Transverse colon (tissue), 4 donors: ENCODE measurements around the gene PCDHGB5.

Experiments
- EP300 ChIP-seq: sonication (generic); formaldehyde crosslinking; IDR thresholded peaks from one replicate; pipeline ENCODE4 v1.6.1; 2017; ENCODE audit warnings: antibody characterized with exemption, low read depth
- POLR2A ChIP-seq: fragments of 450-650 bp; IDR thresholded peaks from one replicate; pipeline ENCODE4 v1.6.1; 2016; ENCODE audit warnings: antibody characterized with exemption, mild to moderate bottlenecking, moderate library complexity
- POLR2AphosphoS5 ChIP-seq, 3 donors: sonication (generic); formaldehyde crosslinking; IDR thresholded peaks; one replicate each; pipeline ENCODE4 v1.6.1; 2016; ENCODE audit warnings: antibody characterized with exemption in 3 of 3
- TF ChIP-seq, protein P1 (sequence below), 5 experiments: fragments of 200-600 bp in 3 of 5; fragments of 450-650 bp in 2 of 5; sonication (generic) in 3 of 5; IDR thresholded peaks; 1 replicate in 2 of 5; 2 replicates in 3 of 5; pipeline ENCODE4 v1.5.1; 2016 to 2017; ENCODE audit warnings: antibody characterized with exemption in 5 of 5, inconsistent platforms in 3 of 5, mild to moderate bottlenecking in 2 of 5, moderate library complexity in 1 of 5

DNA sequence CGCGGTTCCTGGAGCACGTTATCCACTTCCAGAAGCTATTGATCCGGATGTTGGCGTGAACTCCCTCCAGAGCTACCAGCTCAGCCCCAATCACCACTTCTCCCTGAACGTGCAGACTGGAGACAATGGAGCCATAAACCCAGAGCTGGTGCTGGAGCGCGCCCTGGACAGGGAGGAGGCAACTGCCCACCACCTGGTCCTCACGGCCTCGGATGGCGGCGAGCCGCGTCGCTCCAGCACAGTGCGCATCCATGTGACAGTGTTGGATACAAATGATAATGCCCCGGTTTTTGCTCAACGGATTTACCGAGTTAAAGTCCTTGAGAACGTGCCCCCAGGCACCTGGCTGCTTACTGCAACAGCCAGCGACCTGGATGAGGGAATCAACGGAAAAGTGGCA lies 5.6 kb downstream of the PCDHGB5 start:
- TF ChIP-seq, protein P1, sequence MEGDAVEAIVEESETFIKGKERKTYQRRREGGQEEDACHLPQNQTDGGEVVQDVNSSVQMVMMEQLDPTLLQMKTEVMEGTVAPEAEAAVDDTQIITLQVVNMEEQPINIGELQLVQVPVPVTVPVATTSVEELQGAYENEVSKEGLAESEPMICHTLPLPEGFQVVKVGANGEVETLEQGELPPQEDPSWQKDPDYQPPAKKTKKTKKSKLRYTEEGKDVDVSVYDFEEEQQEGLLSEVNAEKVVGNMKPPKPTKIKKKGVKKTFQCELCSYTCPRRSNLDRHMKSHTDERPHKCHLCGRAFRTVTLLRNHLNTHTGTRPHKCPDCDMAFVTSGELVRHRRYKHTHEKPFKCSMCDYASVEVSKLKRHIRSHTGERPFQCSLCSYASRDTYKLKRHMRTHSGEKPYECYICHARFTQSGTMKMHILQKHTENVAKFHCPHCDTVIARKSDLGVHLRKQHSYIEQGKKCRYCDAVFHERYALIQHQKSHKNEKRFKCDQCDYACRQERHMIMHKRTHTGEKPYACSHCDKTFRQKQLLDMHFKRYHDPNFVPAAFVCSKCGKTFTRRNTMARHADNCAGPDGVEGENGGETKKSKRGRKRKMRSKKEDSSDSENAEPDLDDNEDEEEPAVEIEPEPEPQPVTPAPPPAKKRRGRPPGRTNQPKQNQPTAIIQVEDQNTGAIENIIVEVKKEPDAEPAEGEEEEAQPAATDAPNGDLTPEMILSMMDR (IDR thresholded peaks at IDR 0.05): no peak
- TF ChIP-seq POLR2A (no peak), POLR2AphosphoS5 (IDR thresholded peaks at IDR 0.05) (no peak), EP300 (no peak)
